WTC11 (cell line): ENCODE results near the gene TRIM59. TPM values are rescaled to one million over a fixed set of nuclear protein-coding genes. Genes with fewer than 3 reads are reported as not detected.

Experiments
- ATAC-seq: fragments of 200-7000 bp; cut with Tn5 transposase; 2 replicates; pipeline ENCODE4 v1.10.0; 2021; ENCODE audit warnings: mild to moderate bottlenecking, moderate library complexity
- CTCF ChIA-PET: fragments of 300-600 bp; sonication (Branson Sonifier 250); formaldehyde crosslinking; loops from one replicate; lab custom pipeline; 2021; ENCODE audit warnings: antibody characterized with exemption; lab: Charles Lee
- POLR2A ChIA-PET: fragments of 350-600 bp; sonication (Branson Sonifier 250); formaldehyde crosslinking; loops from one replicate; lab custom pipeline; 2021; ENCODE audit warnings: antibody characterized with exemption; lab: Charles Lee
- DNase-seq: peaks from one replicate; pipeline ENCODE4 v3.0.0; 2021; ENCODE audit warnings: low spot score
- H3K27ac Mint-ChIP-seq: 2 replicates; pipeline ENCODE4 v1.8.0; 2021; ENCODE audit warnings: mixed read lengths
- H3K27me3 Mint-ChIP-seq: 2 replicates; pipeline ENCODE4 v1.8.0; 2021; ENCODE audit warnings: low read depth, mild to moderate bottlenecking, moderate library complexity, mixed read lengths
- H3K36me3 Mint-ChIP-seq: 2 replicates; pipeline ENCODE4 v1.8.0; 2021; ENCODE audit warnings: mixed read lengths
- H3K4me1 Mint-ChIP-seq: 2 replicates; pipeline ENCODE4 v1.8.0; 2022; ENCODE audit warnings: mixed read lengths
- H3K4me3 Mint-ChIP-seq: 2 replicates; pipeline ENCODE4 v1.8.0; 2021; ENCODE audit warnings: mild to moderate bottlenecking, moderate library complexity, mixed read lengths
- H3K9me3 Mint-ChIP-seq: 2 replicates; pipeline ENCODE4 v1.8.0; 2021; ENCODE audit warnings: mixed read lengths
- CBFB ChIP-seq: sonication (generic); formaldehyde crosslinking; IDR thresholded peaks from 2 replicates; pipeline ENCODE4 v1.8.1; 2022; ENCODE audit warnings: mild to moderate bottlenecking, low read depth, missing genetic modification reagents
- ELF4 ChIP-seq: sonication (generic); formaldehyde crosslinking; IDR thresholded peaks from 2 replicates; pipeline ENCODE4 v1.8.1; 2022; ENCODE audit warnings: low read depth, mild to moderate bottlenecking, moderate library complexity, missing genetic modification reagents
- EMX1 ChIP-seq: fragments of 250-450 bp; sonication (Bioruptor Pico); IDR thresholded peaks from 2 replicates; pipeline ENCODE4 v1.8.0; 2021; ENCODE audit warnings: mild to moderate bottlenecking
- FOXJ3 ChIP-seq: sonication (generic); formaldehyde crosslinking; IDR thresholded peaks from 2 replicates; pipeline ENCODE4 v1.9.0; 2021; ENCODE audit warnings: missing genetic modification reagents, mild to moderate bottlenecking, borderline replicate concordance
- JUN ChIP-seq: sonication (generic); formaldehyde crosslinking; IDR thresholded peaks from 2 replicates; pipeline ENCODE4 v1.8.0; 2023; ENCODE audit warnings: mild to moderate bottlenecking, missing genetic modification reagents
- KAT7 ChIP-seq: sonication (generic); formaldehyde crosslinking; IDR thresholded peaks from 2 replicates; pipeline ENCODE4 v1.8.1; 2023; ENCODE audit warnings: missing genetic modification reagents, mild to moderate bottlenecking, borderline replicate concordance
- NR2C2 ChIP-seq: sonication (generic); formaldehyde crosslinking; IDR thresholded peaks from 2 replicates; pipeline ENCODE4 v1.8.0; 2022; ENCODE audit warnings: mild to moderate bottlenecking, missing genetic modification reagents
- SOX15 ChIP-seq: fragments of 250-450 bp; sonication (Bioruptor Pico); IDR thresholded peaks from 2 replicates; pipeline ENCODE4 v1.9.0; 2021; ENCODE audit warnings: mild to moderate bottlenecking
- TP53 ChIP-seq: sonication (generic); formaldehyde crosslinking; IDR thresholded peaks from 2 replicates; pipeline ENCODE4 v1.8.1; 2023; ENCODE audit warnings: mild to moderate bottlenecking, missing genetic modification reagents
- ZNF671 ChIP-seq: fragments of 250-450 bp; sonication (Bioruptor Pico); IDR thresholded peaks from 2 replicates; pipeline ENCODE4 v1.8.0; 2021; ENCODE audit warnings: mild to moderate bottlenecking
- total RNA-seq: library from RNA; stranded (reverse); gene quantifications from 3 replicates; pipeline ENCODE4 v1.2.3, GENCODE V29; 2021
- TF ChIP-seq, protein P1 (sequence below): sonication (generic); formaldehyde crosslinking; IDR thresholded peaks from 2 replicates; pipeline ENCODE4 v1.8.0; 2022; ENCODE audit warnings: mild to moderate bottlenecking, missing genetic modification reagents
- TF ChIP-seq, protein P2 (sequence below): fragments of 250-450 bp; sonication (Bioruptor Pico); IDR thresholded peaks from 2 replicates; pipeline ENCODE4 v1.9.0; 2021; ENCODE audit warnings: mild to moderate bottlenecking
- TF ChIP-seq, protein P3 (sequence below): sonication (generic); formaldehyde crosslinking; IDR thresholded peaks from 2 replicates; pipeline ENCODE4 v1.8.0; 2023; ENCODE audit warnings: missing genetic modification reagents
- TF ChIP-seq, protein P4 (sequence below): sonication (generic); formaldehyde crosslinking; IDR thresholded peaks from 2 replicates; pipeline ENCODE4 v1.8.0; 2022; ENCODE audit warnings: missing genetic modification reagents
- TF ChIP-seq, protein P5 (sequence below): fragments of 250-450 bp; sonication (Bioruptor Pico); IDR thresholded peaks from 2 replicates; pipeline ENCODE4 v1.8.0; 2021; ENCODE audit warnings: mild to moderate bottlenecking
- TF ChIP-seq, protein P6 (sequence below): sonication (generic); formaldehyde crosslinking; IDR thresholded peaks from 2 replicates; pipeline ENCODE4 v1.8.1; 2023; ENCODE audit warnings: mild to moderate bottlenecking, missing genetic modification reagents

Gene TRIM59
- total RNA-seq, 1 experiment from 2014 or later = 32.4 TPM

DNA sequence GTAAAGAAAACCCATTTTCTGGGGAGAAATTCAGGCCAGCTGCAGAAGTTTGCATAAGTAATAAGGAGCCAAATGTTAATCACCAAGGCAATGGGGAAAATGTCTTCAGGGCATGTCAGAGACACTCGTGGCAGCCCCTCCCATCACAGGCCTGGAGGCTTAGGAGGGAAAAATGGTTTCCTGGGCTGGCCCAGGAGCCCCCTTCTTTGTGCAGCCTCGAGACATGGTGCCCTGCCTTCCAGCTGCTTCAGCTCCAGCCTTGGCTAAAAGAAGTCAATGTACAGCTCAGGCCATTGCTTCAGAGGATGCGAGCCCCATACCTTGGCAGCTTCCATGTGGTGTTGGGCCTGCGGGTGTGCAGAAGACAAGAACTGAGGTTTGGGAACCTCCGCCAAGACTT lies 20.6 kb upstream of the TRIM59 start (continued):
- TF ChIP-seq, protein P1, sequence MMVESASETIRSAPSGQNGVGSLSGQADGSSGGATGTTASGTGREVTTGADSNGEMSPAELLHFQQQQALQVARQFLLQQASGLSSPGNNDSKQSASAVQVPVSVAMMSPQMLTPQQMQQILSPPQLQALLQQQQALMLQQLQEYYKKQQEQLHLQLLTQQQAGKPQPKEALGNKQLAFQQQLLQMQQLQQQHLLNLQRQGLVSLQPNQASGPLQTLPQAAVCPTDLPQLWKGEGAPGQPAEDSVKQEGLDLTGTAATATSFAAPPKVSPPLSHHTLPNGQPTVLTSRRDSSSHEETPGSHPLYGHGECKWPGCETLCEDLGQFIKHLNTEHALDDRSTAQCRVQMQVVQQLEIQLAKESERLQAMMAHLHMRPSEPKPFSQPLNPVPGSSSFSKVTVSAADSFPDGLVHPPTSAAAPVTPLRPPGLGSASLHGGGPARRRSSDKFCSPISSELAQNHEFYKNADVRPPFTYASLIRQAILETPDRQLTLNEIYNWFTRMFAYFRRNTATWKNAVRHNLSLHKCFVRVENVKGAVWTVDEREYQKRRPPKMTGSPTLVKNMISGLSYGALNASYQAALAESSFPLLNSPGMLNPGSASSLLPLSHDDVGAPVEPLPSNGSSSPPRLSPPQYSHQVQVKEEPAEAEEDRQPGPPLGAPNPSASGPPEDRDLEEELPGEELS = no peak
- TF ChIP-seq SOX15 (CRISPR knock-in tag) = no peak
- no peak for TF ChIP-seq TP53
- no peak for TF ChIP-seq NR2C2 (CRISPR knock-in tag)
- TF ChIP-seq, protein P2, sequence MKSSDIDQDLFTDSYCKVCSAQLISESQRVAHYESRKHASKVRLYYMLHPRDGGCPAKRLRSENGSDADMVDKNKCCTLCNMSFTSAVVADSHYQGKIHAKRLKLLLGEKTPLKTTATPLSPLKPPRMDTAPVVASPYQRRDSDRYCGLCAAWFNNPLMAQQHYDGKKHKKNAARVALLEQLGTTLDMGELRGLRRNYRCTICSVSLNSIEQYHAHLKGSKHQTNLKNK (CRISPR knock-in tag) = no peak
- TF ChIP-seq, all 79 proteins: peak for 0

DNA sequence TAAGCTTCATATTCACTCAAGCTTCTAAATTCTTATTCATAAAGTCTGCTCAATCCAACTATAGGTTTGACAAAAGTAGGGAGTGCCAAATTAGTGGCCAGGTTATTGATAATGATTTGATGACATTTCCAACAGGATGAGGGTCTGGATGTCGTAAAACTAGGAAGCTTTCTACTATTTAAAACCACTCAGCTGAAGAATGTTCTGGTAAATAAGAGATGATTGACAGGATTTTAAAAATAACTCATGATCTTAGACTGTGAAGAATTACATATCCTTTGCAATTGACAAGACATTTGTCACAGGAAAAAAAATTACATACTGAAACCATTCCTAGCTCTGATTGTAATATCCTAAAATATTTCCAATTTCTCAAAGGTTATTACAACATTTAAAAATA lies 15.4 kb upstream of the TRIM59 start:
- TF ChIP-seq, protein P3, sequence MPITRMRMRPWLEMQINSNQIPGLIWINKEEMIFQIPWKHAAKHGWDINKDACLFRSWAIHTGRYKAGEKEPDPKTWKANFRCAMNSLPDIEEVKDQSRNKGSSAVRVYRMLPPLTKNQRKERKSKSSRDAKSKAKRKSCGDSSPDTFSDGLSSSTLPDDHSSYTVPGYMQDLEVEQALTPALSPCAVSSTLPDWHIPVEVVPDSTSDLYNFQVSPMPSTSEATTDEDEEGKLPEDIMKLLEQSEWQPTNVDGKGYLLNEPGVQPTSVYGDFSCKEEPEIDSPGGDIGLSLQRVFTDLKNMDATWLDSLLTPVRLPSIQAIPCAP (CRISPR knock-in tag) = no peak
- TF ChIP-seq, protein P2 (CRISPR knock-in tag) = no peak
- TF ChIP-seq EMX1 (CRISPR knock-in tag) (no peak), JUN (CRISPR knock-in tag) (no peak), ZNF671 (CRISPR knock-in tag) (no peak), CBFB (CRISPR knock-in tag) (no peak), ELF4 (CRISPR knock-in tag) (no peak), FOXJ3 (CRISPR knock-in tag) (no peak), KAT7 (CRISPR knock-in tag) (no peak)
- TF ChIP-seq, protein P4, sequence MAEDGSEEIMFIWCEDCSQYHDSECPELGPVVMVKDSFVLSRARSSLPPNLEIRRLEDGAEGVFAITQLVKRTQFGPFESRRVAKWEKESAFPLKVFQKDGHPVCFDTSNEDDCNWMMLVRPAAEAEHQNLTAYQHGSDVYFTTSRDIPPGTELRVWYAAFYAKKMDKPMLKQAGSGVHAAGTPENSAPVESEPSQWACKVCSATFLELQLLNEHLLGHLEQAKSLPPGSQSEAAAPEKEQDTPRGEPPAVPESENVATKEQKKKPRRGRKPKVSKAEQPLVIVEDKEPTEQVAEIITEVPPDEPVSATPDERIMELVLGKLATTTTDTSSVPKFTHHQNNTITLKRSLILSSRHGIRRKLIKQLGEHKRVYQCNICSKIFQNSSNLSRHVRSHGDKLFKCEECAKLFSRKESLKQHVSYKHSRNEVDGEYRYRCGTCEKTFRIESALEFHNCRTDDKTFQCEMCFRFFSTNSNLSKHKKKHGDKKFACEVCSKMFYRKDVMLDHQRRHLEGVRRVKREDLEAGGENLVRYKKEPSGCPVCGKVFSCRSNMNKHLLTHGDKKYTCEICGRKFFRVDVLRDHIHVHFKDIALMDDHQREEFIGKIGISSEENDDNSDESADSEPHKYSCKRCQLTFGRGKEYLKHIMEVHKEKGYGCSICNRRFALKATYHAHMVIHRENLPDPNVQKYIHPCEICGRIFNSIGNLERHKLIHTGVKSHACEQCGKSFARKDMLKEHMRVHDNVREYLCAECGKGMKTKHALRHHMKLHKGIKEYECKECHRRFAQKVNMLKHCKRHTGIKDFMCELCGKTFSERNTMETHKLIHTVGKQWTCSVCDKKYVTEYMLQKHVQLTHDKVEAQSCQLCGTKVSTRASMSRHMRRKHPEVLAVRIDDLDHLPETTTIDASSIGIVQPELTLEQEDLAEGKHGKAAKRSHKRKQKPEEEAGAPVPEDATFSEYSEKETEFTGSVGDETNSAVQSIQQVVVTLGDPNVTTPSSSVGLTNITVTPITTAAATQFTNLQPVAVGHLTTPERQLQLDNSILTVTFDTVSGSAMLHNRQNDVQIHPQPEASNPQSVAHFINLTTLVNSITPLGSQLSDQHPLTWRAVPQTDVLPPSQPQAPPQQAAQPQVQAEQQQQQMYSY = no peak
- TF ChIP-seq, protein P5, sequence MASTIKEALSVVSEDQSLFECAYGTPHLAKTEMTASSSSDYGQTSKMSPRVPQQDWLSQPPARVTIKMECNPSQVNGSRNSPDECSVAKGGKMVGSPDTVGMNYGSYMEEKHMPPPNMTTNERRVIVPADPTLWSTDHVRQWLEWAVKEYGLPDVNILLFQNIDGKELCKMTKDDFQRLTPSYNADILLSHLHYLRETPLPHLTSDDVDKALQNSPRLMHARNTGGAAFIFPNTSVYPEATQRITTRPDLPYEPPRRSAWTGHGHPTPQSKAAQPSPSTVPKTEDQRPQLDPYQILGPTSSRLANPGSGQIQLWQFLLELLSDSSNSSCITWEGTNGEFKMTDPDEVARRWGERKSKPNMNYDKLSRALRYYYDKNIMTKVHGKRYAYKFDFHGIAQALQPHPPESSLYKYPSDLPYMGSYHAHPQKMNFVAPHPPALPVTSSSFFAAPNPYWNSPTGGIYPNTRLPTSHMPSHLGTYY = no peak
- TF ChIP-seq, protein P6, sequence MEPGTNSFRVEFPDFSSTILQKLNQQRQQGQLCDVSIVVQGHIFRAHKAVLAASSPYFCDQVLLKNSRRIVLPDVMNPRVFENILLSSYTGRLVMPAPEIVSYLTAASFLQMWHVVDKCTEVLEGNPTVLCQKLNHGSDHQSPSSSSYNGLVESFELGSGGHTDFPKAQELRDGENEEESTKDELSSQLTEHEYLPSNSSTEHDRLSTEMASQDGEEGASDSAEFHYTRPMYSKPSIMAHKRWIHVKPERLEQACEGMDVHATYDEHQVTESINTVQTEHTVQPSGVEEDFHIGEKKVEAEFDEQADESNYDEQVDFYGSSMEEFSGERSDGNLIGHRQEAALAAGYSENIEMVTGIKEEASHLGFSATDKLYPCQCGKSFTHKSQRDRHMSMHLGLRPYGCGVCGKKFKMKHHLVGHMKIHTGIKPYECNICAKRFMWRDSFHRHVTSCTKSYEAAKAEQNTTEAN (CRISPR knock-in tag) = no peak
- ATAC-seq (no peak), DNase-seq (no peak)
- H3K9me3 Mint-ChIP-seq = peaks cover 20% of the 10 kb centered on the region
- peaks cover 5% of the 10 kb centered on the region; the same call in 1 of the 2 replicates for H3K4me1 Mint-ChIP-seq
- H3K27me3 Mint-ChIP-seq = peaks cover 33% of the 10 kb centered on the region
- ChIA-PET POLR2A (no interaction called here), CTCF (no interaction called here)
- no peak overlapping the region for H3K4me3 Mint-ChIP-seq
- H3K36me3 Mint-ChIP-seq = peaks cover 12% of the 10 kb centered on the region
- H3K27ac Mint-ChIP-seq = no peak overlapping the region
